ENCODE measurements around the gene ARFGEF3. TPM values are rescaled to one million over a fixed set of nuclear protein-coding genes. Genes with fewer than 3 reads are reported as not detected.
"Not testable (repeated sequence)": the region's sequence is repeated elsewhere in the genome, so short reads cannot be mapped to it uniquely, and the experiment has no call there.

ARFGEF3 gene
- total RNA-seq, 1 donor from 2014 or later = 24.0 TPM

DNA sequence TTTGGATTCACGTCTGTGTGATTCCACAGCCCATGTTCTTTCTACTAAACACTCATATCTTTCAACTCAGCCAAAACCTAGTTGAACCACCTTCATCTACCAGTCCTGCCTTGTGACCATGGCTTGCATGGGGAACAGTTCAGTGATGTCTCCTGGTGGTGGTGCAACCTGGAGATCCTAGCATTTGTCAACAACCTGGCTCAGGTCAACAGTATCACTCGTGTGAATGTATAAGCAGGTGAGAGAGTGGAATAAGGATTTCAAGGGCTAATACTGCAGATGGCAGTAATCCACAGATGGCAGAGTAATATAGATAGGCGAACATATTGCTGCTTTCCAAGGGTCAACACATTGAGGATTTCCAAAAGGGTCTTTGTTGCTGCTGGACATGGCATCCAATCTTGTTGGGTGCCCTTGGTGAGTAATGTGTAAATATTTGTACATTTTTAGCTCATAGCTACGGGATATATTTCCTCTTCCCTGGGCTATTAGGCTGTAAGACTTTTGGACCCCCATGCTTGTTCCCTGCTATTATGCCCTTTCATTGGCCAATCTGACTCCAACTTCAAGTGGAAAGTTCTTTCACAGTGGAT, 43.1 kb downstream of the ARFGEF3 start:
- no peak for DNase-seq (ENCODE audit: extremely low spot score, unreplicated experiment)
- Mint-ChIP-seq H3K27me3 (no peaks in the 10 kb centered on the region), H3K36me3 (peaks cover 4% of the 10 kb centered on the region), H3K4me1 (ENCODE audit: unreplicated experiment) (no peaks in the 10 kb centered on the region), H3K4me3 (no peak overlapping the region), H3K9me3 (peaks cover 3% of the 10 kb centered on the region), H3K27ac (no peak overlapping the region)
- TF ChIP-seq CTCF (conservative IDR thresholded peaks at IDR 0.05) = no peak

- Mint-ChIP-seq H3K36me3 (peaks cover 4% of the 10 kb centered on the region), H3K27me3 (no peaks in the 10 kb centered on the region), H3K9me3 (peaks cover 3% of the 10 kb centered on the region), H3K4me1 (ENCODE audit: unreplicated experiment) (no peaks in the 10 kb centered on the region), H3K27ac (no peak overlapping the region), H3K4me3 (no peak overlapping the region)
- DNase-seq (ENCODE audit: extremely low spot score, unreplicated experiment) = no peak
- no peak for TF ChIP-seq CTCF (conservative IDR thresholded peaks at IDR 0.05)
These were observed 43.8 kb downstream of the ARFGEF3 start for GRCh38 chr6:138205437-138206094.

DNA sequence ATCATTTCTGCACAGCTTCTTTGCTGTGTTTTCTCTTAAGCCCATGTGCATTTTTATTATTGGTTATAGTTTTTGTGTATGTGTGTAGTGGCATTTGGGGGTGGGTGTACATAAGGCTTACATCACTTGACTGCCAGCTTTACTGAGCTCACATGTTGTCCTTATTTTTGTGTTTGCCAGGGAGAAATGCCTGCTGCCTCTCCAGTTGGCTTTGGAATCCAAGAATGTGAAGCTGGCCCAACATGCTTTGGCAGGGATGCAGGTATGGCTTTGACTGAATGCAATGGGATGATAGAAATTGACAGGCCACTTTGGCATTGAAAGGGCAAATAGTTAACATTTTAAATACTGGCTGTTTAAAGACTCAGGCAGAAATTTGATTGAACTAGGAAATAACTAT, 45.1 kb downstream of the ARFGEF3 start:
- no peak for TF ChIP-seq CTCF (conservative IDR thresholded peaks at IDR 0.05)
- Mint-ChIP-seq H3K27ac (no peak overlapping the region), H3K27me3 (no peaks in the 10 kb centered on the region), H3K4me1 (ENCODE audit: unreplicated experiment) (no peaks in the 10 kb centered on the region), H3K9me3 (no peaks in the 10 kb centered on the region), H3K4me3 (no peak overlapping the region), H3K36me3 (no peaks in the 10 kb centered on the region)
- no peak for DNase-seq (ENCODE audit: extremely low spot score, unreplicated experiment)

DNA sequence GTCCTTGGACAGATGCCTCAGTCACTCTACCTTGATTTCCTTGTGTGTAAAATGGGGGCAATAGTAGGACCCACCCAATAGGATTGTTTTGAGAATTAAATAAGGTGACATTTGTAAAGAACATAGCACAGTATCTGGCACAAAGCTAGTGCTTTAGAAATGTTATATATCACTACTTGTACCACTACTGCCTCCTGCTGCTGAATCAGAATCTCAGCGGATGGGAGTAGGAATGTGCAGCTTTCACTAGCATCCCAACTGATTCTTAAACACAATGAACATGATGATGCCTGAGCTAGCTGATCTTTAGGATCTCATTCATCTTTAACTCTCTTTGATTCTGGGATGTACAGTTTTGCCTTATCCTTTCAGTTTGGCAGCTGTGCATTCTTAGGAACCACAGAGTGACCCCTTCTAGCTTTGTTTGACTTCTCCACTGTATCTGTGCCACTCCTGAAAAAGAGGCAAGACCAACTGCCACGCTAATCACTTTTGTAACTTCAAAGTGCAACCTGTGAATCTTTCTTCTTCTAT, 49.4 kb downstream of the ARFGEF3 start:
- H3K27me3 Mint-ChIP-seq = no peaks in the 10 kb centered on the region
- H3K27ac Mint-ChIP-seq = no peak overlapping the region
- no peaks in the 10 kb centered on the region for H3K36me3 Mint-ChIP-seq
- TF ChIP-seq CTCF (conservative IDR thresholded peaks at IDR 0.05) = no peak
- no peak for DNase-seq (ENCODE audit: extremely low spot score, unreplicated experiment)
- H3K4me3 Mint-ChIP-seq = no peak overlapping the region
- H3K4me1 Mint-ChIP-seq (ENCODE audit: unreplicated experiment) = peaks cover 4% of the 10 kb centered on the region
- H3K9me3 Mint-ChIP-seq = no peaks in the 10 kb centered on the region

DNA sequence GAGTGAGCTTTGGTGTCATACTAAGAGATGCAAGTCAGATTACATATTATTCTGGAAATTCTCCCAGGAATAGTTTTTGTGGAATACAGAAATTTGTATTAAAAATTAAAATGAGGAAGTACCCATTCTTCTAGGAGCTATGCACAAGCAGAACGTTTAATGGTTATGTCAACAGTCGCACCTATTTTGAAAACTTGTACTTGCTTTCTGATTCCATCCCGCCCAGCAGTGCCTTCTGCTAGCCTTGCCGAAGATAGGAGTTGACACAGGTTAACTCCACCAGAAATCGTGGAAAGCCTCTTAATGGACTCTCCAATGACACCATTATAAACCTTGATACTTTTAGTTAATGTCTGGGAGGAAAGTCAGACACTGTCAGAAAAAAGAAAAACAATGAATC, 49.9 kb downstream of the ARFGEF3 start:
- no peaks in the 10 kb centered on the region for H3K9me3 Mint-ChIP-seq
- no peak overlapping the region for H3K27ac Mint-ChIP-seq
- no peak for TF ChIP-seq CTCF (conservative IDR thresholded peaks at IDR 0.05)

GRCh38 chr6:138212530-138212929, 50.8 kb downstream of the ARFGEF3 start:
- H3K27ac Mint-ChIP-seq; H3K36me3 Mint-ChIP-seq; H3K9me3 Mint-ChIP-seq; H3K27me3 Mint-ChIP-seq; H3K4me3 Mint-ChIP-seq; DNase-seq (ENCODE audit: extremely low spot score, unreplicated experiment): not testable (repeated sequence)
- peaks cover 11% of the 10 kb centered on the region for H3K4me1 Mint-ChIP-seq (ENCODE audit: unreplicated experiment)

More for the DNA sequence above, 49.9 kb downstream of the ARFGEF3 start:
- no peak for DNase-seq (ENCODE audit: extremely low spot score, unreplicated experiment)
- Mint-ChIP-seq H3K4me1 (ENCODE audit: unreplicated experiment) (peaks cover 8% of the 10 kb centered on the region), H3K36me3 (no peaks in the 10 kb centered on the region), H3K4me3 (no peak overlapping the region), H3K27me3 (no peaks in the 10 kb centered on the region)

Data from type B pancreatic cell (in vitro differentiated cells).